Uterus (tissue), 2 donors: ENCODE data around the gene BGN.

Experiments used
- POLR2A ChIP-seq, 2 donors: fragments of 450-650 bp; IDR thresholded peaks; one replicate each; pipeline ENCODE4 v1.6.1; 2016; ENCODE audit warnings: antibody characterized with exemption in 2 of 2, mild to moderate bottlenecking in 1 of 2, moderate library complexity in 1 of 2
- TF ChIP-seq, protein P1 (sequence below), 4 experiments: fragments of 200-600 bp in 2 of 4; fragments of 450-650 bp in 2 of 4; sonication (generic) in 2 of 4; IDR thresholded peaks; one replicate each; pipeline ENCODE4 v1.5.1; 2016 to 2019; ENCODE audit warnings: antibody characterized with exemption in 4 of 4, mild to moderate bottlenecking in 2 of 4, moderate library complexity in 1 of 4

DNA sequence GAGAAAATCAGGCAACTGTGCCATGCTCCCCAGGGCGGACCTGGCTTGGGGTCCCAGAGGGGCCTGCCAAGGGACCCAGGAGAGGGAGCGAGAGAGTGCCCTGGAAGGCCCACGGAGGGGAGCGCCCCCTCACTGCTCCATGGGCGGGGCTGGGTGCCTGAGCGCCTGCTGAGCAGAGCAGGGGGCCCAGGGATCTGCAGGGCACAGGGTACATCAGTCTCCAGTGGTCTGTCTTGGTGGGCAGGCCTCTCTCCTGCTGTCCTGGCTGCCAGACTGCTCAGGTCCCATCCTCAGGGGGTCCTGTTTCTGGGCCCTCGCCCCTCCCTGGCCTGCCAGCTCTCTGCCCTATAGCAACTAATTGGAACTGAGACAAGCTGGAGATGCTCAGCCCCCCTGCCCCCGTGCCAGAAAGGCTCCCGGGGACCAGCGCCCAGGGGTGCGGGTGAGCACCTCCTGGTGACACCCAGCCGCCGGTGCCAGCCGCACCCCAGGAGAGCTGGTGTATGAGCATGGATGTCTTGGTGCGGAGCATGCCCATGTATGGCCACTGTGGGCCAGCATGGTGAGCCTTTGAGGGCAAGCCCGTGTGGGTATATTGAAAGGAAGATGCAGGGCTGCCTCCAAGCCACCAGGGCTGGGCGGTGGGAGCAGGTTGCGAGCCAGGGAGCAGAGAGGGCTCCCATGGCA lies 1.3 kb downstream of the BGN start:
- TF ChIP-seq, protein P1, sequence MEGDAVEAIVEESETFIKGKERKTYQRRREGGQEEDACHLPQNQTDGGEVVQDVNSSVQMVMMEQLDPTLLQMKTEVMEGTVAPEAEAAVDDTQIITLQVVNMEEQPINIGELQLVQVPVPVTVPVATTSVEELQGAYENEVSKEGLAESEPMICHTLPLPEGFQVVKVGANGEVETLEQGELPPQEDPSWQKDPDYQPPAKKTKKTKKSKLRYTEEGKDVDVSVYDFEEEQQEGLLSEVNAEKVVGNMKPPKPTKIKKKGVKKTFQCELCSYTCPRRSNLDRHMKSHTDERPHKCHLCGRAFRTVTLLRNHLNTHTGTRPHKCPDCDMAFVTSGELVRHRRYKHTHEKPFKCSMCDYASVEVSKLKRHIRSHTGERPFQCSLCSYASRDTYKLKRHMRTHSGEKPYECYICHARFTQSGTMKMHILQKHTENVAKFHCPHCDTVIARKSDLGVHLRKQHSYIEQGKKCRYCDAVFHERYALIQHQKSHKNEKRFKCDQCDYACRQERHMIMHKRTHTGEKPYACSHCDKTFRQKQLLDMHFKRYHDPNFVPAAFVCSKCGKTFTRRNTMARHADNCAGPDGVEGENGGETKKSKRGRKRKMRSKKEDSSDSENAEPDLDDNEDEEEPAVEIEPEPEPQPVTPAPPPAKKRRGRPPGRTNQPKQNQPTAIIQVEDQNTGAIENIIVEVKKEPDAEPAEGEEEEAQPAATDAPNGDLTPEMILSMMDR (IDR thresholded peaks at IDR 0.05): no peak
- TF ChIP-seq POLR2A (IDR thresholded peaks at IDR 0.05): no peak
